GM12878 (cell line): ENCODE data around the gene DOCK1. TPM values are rescaled to one million over a fixed set of nuclear protein-coding genes. Genes with fewer than 3 reads are reported as not detected.
A peak's percentile ranks its signal among the peaks of the same experiment; 100 is the strongest.

Experiments used
- ATAC-seq: fragments of 200-7000 bp; cut with Tn5 transposase; 3 replicates; pipeline ENCODE4 v1.9.1; 2020; ENCODE audit warnings: mild to moderate bottlenecking, moderate library complexity
- BruUV-seq: library from RNA; stranded (reverse); fragments of 400-500 nt; replicated peaks from 2 replicates; lab custom pipeline; 2021; lab: Mats Ljungman, UMichigan
- CTCF ChIA-PET: fragments of 300-600 bp; sonication (Branson Sonifier 250); formaldehyde crosslinking; extraction: SDS; loops from one replicate; lab custom pipeline; 2021; ENCODE audit warnings: inconsistent platforms; lab: Yijun Ruan, JAX
- POLR2A ChIA-PET: fragments of 350-600 bp; formaldehyde crosslinking; extraction: SDS; loops from one replicate; lab custom pipeline; 2021; ENCODE audit warnings: inconsistent platforms; lab: Charles Lee
- RAD21 ChIA-PET: fragments of 300-600 bp; sonication (Branson Sonifier 250); formaldehyde crosslinking; loops from one replicate; lab custom pipeline; 2023; ENCODE audit warnings: antibody characterized with exemption; ENCODE audit not compliant: unreplicated experiment; lab: Charles Lee
- SMC1A ChIA-PET: fragments of 300-600 bp; sonication (Branson Sonifier 250); formaldehyde crosslinking; loops from one replicate; lab custom pipeline; 2023; ENCODE audit not compliant: unreplicated experiment, uncharacterized antibody; lab: Charles Lee
- DNase-seq: peaks from one replicate; pipeline ENCODE4 v3.0.0-alpha.2; 2011; ENCODE audit warnings: low read depth, low spot score
- FAIRE-seq: peaks from 3 replicates; lab custom pipeline; 2011; peaks lifted over from hg19 to GRCh38; lab: Jason Lieb, UNC
- H2AFZ ChIP-seq: 2 replicates; pipeline ENCODE4 v1.6.0; 2011; ENCODE audit warnings: low read depth, low read length, control low read depth; ENCODE audit not compliant: control insufficient read depth
- H3K27ac ChIP-seq: 2 replicates; pipeline ENCODE4 v1.5.1; 2011; ENCODE audit warnings: control low read depth; ENCODE audit not compliant: control insufficient read depth, insufficient read depth
- H3K27me3 ChIP-seq, 2 experiments: replicated peaks in 1 of 2; 2 replicates each; pipeline versions ENCODE4 v1.6.0 to v1.6.1; 2011; ENCODE audit warnings: low read length in 1 of 2; ENCODE audit not compliant: control insufficient read depth in 2 of 2, insufficient read depth in 2 of 2
- H3K36me3 ChIP-seq, 2 experiments: 2 replicates each; pipeline ENCODE4 v1.5.1; 2011; ENCODE audit warnings: low read length in 1 of 2; ENCODE audit not compliant: control insufficient read depth in 2 of 2, insufficient read depth in 2 of 2
- H3K4me1 ChIP-seq: 2 replicates; pipeline ENCODE4 v1.6.1; 2011; ENCODE audit warnings: mild to moderate bottlenecking, low read length, moderate library complexity, mixed read lengths; ENCODE audit not compliant: control insufficient read depth, insufficient read depth
- H3K4me2 ChIP-seq: 2 replicates; pipeline ENCODE4 v1.6.0; 2011; ENCODE audit warnings: control low read depth; ENCODE audit not compliant: control insufficient read depth, insufficient read depth
- H3K4me3 ChIP-seq: fragments of 200-600 bp; sonication (generic); 2 replicates; pipeline ENCODE4 v1.5.1; 2016
- H3K79me2 ChIP-seq: 2 replicates; pipeline ENCODE4 v1.6.0; 2011; ENCODE audit warnings: low read length; ENCODE audit not compliant: control insufficient read depth, insufficient read depth
- H3K9ac ChIP-seq: 2 replicates; pipeline ENCODE4 v1.8.0; 2011; ENCODE audit warnings: low read length, control low read depth, mixed read lengths; ENCODE audit not compliant: control insufficient read depth, insufficient read depth
- H3K9me3 ChIP-seq: replicated peaks from 3 replicates; pipeline ENCODE4 v1.5.1; 2011; ENCODE audit warnings: mild to moderate bottlenecking, low read length; ENCODE audit not compliant: control insufficient read depth, insufficient read depth
- H4K20me1 ChIP-seq: 2 replicates; pipeline ENCODE4 v1.6.0; 2011; ENCODE audit not compliant: control insufficient read depth, insufficient read depth
- ASH2L ChIP-seq: fragments of 300-600, 200-600 bp; sonication (generic); IDR thresholded peaks from 2 replicates; pipeline ENCODE4 v1.6.1; 2017; ENCODE audit warnings: low read depth, mild to moderate bottlenecking, borderline replicate concordance
- BMI1 ChIP-seq: fragments of 450-650 bp; IDR thresholded peaks from 2 replicates; pipeline ENCODE4 v1.6.1; 2016; ENCODE audit warnings: mild to moderate bottlenecking, moderate library complexity, borderline replicate concordance
- CREB1 ChIP-seq: IDR thresholded peaks from 2 replicates; pipeline ENCODE4 v1.6.1; 2012; ENCODE audit warnings: low read depth, mild to moderate bottlenecking, inconsistent platforms
- CREM ChIP-seq: IDR thresholded peaks from 2 replicates; pipeline ENCODE4 v1.6.1; 2014; ENCODE audit warnings: antibody characterized with exemption, low read depth
- EGR1 ChIP-seq, 2 experiments: IDR thresholded peaks; 1 replicate in 1 of 2; 2 replicates in 1 of 2; pipeline ENCODE4 v1.6.1; 2011 to 2012; ENCODE audit warnings: low read depth in 2 of 2, low read length in 2 of 2, borderline replicate concordance in 1 of 2, mild to moderate bottlenecking in 1 of 2, moderate library complexity in 1 of 2
- EZH2 ChIP-seq: IDR thresholded peaks from 2 replicates; pipeline ENCODE4 v1.6.1; 2012; ENCODE audit warnings: low read depth, mild to moderate bottlenecking, control low read depth, inconsistent platforms, low read length, borderline replicate concordance; ENCODE audit not compliant: control insufficient read depth
- GATAD2B ChIP-seq: fragments of 450-650 bp; conservative IDR thresholded peaks from 2 replicates; pipeline ENCODE4 v1.6.1; 2017; ENCODE audit warnings: low read depth, mild to moderate bottlenecking, moderate library complexity
- IRF5 ChIP-seq: fragments of 450-650 bp; IDR thresholded peaks from 2 replicates; pipeline ENCODE4 v1.6.1; 2017; ENCODE audit warnings: borderline replicate concordance
- JUND ChIP-seq: IDR thresholded peaks from 2 replicates; pipeline ENCODE4 v1.6.1; 2012; ENCODE audit warnings: low read depth, mild to moderate bottlenecking, low read length, improper control_type of control experiment, moderate library complexity
- MTA3 ChIP-seq: IDR thresholded peaks from 2 replicates; pipeline ENCODE4 v1.6.1; 2012; ENCODE audit warnings: low read length, inconsistent platforms, borderline replicate concordance
- MYC ChIP-seq: IDR thresholded peaks from 2 replicates; pipeline ENCODE4 v1.6.1; 2011; ENCODE audit warnings: mild to moderate bottlenecking, low read length, moderate library complexity, inconsistent platforms; ENCODE audit not compliant: insufficient read depth, insufficient replicate concordance, insufficient read length, severe bottlenecking
- PAX5 ChIP-seq: IDR thresholded peaks from 2 replicates; pipeline ENCODE4 v1.6.1; 2011; ENCODE audit warnings: low read depth, low read length, borderline replicate concordance
- RAD21 ChIP-seq: IDR thresholded peaks from 2 replicates; pipeline ENCODE4 v1.6.1; 2011; ENCODE audit warnings: mild to moderate bottlenecking, low read depth, low read length, moderate library complexity; ENCODE audit not compliant: insufficient read depth
- RCOR1 ChIP-seq: conservative IDR thresholded peaks from 2 replicates; pipeline ENCODE4 v1.6.1; 2012; ENCODE audit warnings: low read depth, low read length, improper control_type of control experiment
- SMAD5 ChIP-seq: IDR thresholded peaks from 2 replicates; pipeline ENCODE4 v1.6.1; 2016; ENCODE audit warnings: antibody characterized with exemption, low read depth
- SMC3 ChIP-seq: IDR thresholded peaks from 2 replicates; pipeline ENCODE4 v1.6.1; 2011; ENCODE audit warnings: low read length, improper control_type of control experiment, borderline replicate concordance
- SP1 ChIP-seq: IDR thresholded peaks from one replicate; pipeline ENCODE4 v1.6.1; 2011; ENCODE audit warnings: low read depth, low read length
- TCF12 ChIP-seq: IDR thresholded peaks from 2 replicates; pipeline ENCODE4 v1.6.1; 2011; ENCODE audit warnings: low read depth, mild to moderate bottlenecking, low read length
- ZBTB33 ChIP-seq: fragments of 450-650 bp; IDR thresholded peaks from 2 replicates; pipeline ENCODE4 v1.6.1; 2017; ENCODE audit warnings: mild to moderate bottlenecking
- ZNF207 ChIP-seq: fragments of 450-650 bp; IDR thresholded peaks from 2 replicates; pipeline ENCODE4 v1.6.1; 2014; ENCODE audit warnings: antibody characterized with exemption, mild to moderate bottlenecking, borderline replicate concordance
- WGBS: methylation state at CpG from one replicate; pipeline ENCODE4 v1.1.6; 2016; ENCODE audit warnings: low lambda C conversion rate; ENCODE audit not compliant: insufficient replicate concordance, insufficient coverage; ENCODE audit errors: missing lambda C conversion rate; 5-methylcytosine and 5-hydroxymethylcytosine counted together
- in situ Hi-C: fragments of 300-500 bp; cut with MboI; formaldehyde crosslinking; loops from 9 replicates; pipeline ENCODE4 v1.14.3; 2018; ENCODE audit warnings: mixed read lengths
- intact Hi-C: fragments of 100-400 bp; cut with micrococcal nuclease; formaldehyde crosslinking; loops from one replicate; pipeline ENCODE4 v1.14.2; 2022; ENCODE audit not compliant: unreplicated experiment
- polyA plus RNA-seq, 11 experiments: library from polyadenylated mRNA; depleted of rRNA in 4 of 11; unstranded in 6 of 11; stranded (reverse) in 5 of 11; fragments of >200 nt; fragmentation: Nextera tagmentation in 4 of 11; fragmentation: Illumina TruSeq in 1 of 11; extraction: Ambion mirVana in 4 of 11; extraction: Trizol in 1 of 11; gene quantifications; 1 replicate in 1 of 11; 2 replicates in 10 of 11; pipeline versions ENCODE4 v1.2.1 to v1.2.3, GENCODE V29; 2011 to 2016; ENCODE audit warnings: inconsistent platforms in 2 of 11, missing spikeins in 2 of 11, low read depth in 1 of 11
- total RNA-seq, 4 experiments: library from RNA; depleted of rRNA in 3 of 4; stranded (reverse); fragments of >200 nt in 3 of 4; fragmentation: Illumina TruSeq in 1 of 4; extraction: Trizol in 1 of 4; gene quantifications; 2 replicates each; pipeline versions ENCODE4 v1.2.1 to v1.2.3, GENCODE V29; 2013 to 2021
- TF ChIP-seq, protein P1 (sequence below): fragments of 450-650 bp; IDR thresholded peaks from 2 replicates; pipeline ENCODE4 v1.6.1; 2016; ENCODE audit warnings: mild to moderate bottlenecking

The DOCK1 gene
- total and polyA plus RNA-seq, 10 of the 15 experiments (the other 5 are each of a cell fraction or from before 2014, with no cell fraction given): 0.05 to 0.18 TPM; not detected in 8

GRCh38 chr10:127354992-127355391 is 449.8 kb downstream of the DOCK1 start (continued):
- TF ChIP-seq ZBTB33 (no peak), SP1 (no peak), RCOR1 (no peak), SMC3 (peak; percentile 19; the same call in 1 of the 2 replicates), IRF5 (no peak), EGR1 (IDR thresholded peaks at IDR 0.05; ENCODE audit: borderline replicate concordance in 1 of 2, low read depth in 2 of 2, low read length in 2 of 2) (no peak)

GRCh38 chr10:127356360-127356759 is 451.1 kb downstream of the DOCK1 start:
- Histone ChIP-seq H4K20me1 (no peaks in the 10 kb centered on the region), H3K9ac (no peak overlapping the region), H3K9me3 (no peaks in the 10 kb centered on the region), H3K27me3 (no peaks in the 10 kb centered on the region), H3K4me2 (no peak overlapping the region), H3K27ac (no peak overlapping the region), H3K36me3 (no peaks in the 10 kb centered on the region), H3K4me1 (no peaks in the 10 kb centered on the region), H3K79me2 (no peaks in the 10 kb centered on the region), H3K4me3 (no peak overlapping the region), H2AFZ (no peak overlapping the region)
- ChIA-PET POLR2A (no interaction called here), SMC1A (no interaction called here), RAD21 (no interaction called here), CTCF (no interaction called here)
- 33% methylated on average over 6 of the region's 6 CpGs for WGBS
- ATAC-seq (no peak), DNase-seq (no peak), FAIRE-seq (no peak)
- no TSS peak for BruUV-seq
- intact Hi-C loops: no loop called here
- in situ Hi-C loops: no loop called here
- TF ChIP-seq, protein P1, sequence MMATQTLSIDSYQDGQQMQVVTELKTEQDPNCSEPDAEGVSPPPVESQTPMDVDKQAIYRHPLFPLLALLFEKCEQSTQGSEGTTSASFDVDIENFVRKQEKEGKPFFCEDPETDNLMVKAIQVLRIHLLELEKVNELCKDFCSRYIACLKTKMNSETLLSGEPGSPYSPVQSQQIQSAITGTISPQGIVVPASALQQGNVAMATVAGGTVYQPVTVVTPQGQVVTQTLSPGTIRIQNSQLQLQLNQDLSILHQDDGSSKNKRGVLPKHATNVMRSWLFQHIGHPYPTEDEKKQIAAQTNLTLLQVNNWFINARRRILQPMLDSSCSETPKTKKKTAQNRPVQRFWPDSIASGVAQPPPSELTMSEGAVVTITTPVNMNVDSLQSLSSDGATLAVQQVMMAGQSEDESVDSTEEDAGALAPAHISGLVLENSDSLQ: no peak
- TF ChIP-seq PAX5: no peak
- TF ChIP-seq TCF12: no peak
- no peak for TF ChIP-seq EZH2
- TF ChIP-seq SMAD5: no peak
- TF ChIP-seq CREM: no peak
- no peak for TF ChIP-seq ASH2L
- no peak for TF ChIP-seq SMC3
- TF ChIP-seq JUND: no peak
- no peak for TF ChIP-seq GATAD2B
- no peak for TF ChIP-seq ZNF207
- TF ChIP-seq RAD21: no peak
- no peak for TF ChIP-seq MYC
- no peak for TF ChIP-seq BMI1
- no peak for TF ChIP-seq CREB1
- no peak for TF ChIP-seq MTA3
